Measurements from ENCODE around the gene SPINK4. TPM values are rescaled to one million over a fixed set of nuclear protein-coding genes. Genes with fewer than 3 reads are reported as not detected.
A peak's percentile ranks its signal among the peaks of the same experiment; 100 is the strongest.

Gene SPINK4
- polyA plus RNA-seq, 1 donor (not counting 4 experiments of a cell fraction or from before 2014, with no cell fraction given) = not detected

DNA sequence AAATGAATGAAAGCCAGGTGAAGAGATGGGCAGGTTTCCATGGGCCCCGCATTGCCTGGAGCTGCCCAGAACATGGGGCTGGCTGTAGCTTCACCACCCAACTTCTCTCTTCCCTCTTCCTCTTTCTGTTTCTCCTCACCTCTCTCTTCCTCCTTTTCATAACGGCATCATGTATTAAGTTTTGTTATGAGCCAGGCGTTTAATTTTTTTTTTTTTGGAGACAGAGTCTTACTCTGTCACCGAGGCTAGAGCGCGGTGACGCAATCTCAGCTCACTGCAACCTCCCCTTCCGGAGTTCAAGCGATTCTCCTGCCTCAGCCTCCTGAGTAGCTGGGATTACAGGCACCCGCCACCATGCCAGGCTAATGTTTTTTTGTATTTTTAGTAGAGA lies 13.0 kb upstream of the SPINK4 start:
- Histone ChIP-seq H3K9me1 (ENCODE audit: control insufficient read depth, extremely low read depth, insufficient read depth, low read length) (no peaks in the 10 kb centered on the region), H3K4me2 (ENCODE audit: control insufficient read depth, extremely low read depth, insufficient read depth, low read depth, low read length) (no peak overlapping the region), H3K9ac (ENCODE audit: control insufficient read depth, extremely low read depth, insufficient read depth, low read length) (no peak overlapping the region), H3K36me3 (ENCODE audit: control insufficient read depth in 2 of 2, extremely low read depth in 1 of 2, insufficient read depth in 2 of 2, low read length in 2 of 2) (no peaks in the 10 kb centered on the region), H4K20me1 (ENCODE audit: control insufficient read depth, extremely low read depth, insufficient read depth, low read length) (no peaks in the 10 kb centered on the region), H3K27me3 (ENCODE audit: control insufficient read depth, extremely low read depth, insufficient read depth, low read length) (no peaks in the 10 kb centered on the region), H3K4me1 (ENCODE audit: control insufficient read depth, extremely low read depth, insufficient read depth, low read length) (peaks cover 57% of the 10 kb centered on the region), H2AFZ (ENCODE audit: control insufficient read depth, low read length) (no peak overlapping the region), H3K79me2 (ENCODE audit: control insufficient read depth, insufficient read depth, low read length) (no peaks in the 10 kb centered on the region), H3K9me3 (ENCODE audit: control insufficient read depth, low read depth, low read length) (no peaks in the 10 kb centered on the region), H3K4me3 (ENCODE audit: control insufficient read depth in 2 of 3, extremely low read depth in 1 of 3, insufficient read depth in 2 of 3, low read depth in 1 of 3, low read length in 3 of 3) (no peak overlapping the region), H3K27ac (ENCODE audit: control insufficient read depth, insufficient read depth, low read length) (no peak overlapping the region)
- DNase-seq (ENCODE audit: low read depth, low spot score) = no peak
- FAIRE-seq = no peak
- TF ChIP-seq, protein P1, sequence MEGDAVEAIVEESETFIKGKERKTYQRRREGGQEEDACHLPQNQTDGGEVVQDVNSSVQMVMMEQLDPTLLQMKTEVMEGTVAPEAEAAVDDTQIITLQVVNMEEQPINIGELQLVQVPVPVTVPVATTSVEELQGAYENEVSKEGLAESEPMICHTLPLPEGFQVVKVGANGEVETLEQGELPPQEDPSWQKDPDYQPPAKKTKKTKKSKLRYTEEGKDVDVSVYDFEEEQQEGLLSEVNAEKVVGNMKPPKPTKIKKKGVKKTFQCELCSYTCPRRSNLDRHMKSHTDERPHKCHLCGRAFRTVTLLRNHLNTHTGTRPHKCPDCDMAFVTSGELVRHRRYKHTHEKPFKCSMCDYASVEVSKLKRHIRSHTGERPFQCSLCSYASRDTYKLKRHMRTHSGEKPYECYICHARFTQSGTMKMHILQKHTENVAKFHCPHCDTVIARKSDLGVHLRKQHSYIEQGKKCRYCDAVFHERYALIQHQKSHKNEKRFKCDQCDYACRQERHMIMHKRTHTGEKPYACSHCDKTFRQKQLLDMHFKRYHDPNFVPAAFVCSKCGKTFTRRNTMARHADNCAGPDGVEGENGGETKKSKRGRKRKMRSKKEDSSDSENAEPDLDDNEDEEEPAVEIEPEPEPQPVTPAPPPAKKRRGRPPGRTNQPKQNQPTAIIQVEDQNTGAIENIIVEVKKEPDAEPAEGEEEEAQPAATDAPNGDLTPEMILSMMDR (optimal IDR thresholded peaks at IDR 0.05 in 1 of 3, IDR thresholded peaks at IDR 0.05 in 1 of 3, conservative IDR thresholded peaks at IDR 0.05 in 1 of 3; ENCODE audit: extremely low read depth in 1 of 3, insufficient read depth in 2 of 3, low read length in 3 of 3) = no peak
- no peak for TF ChIP-seq EZH2 (IDR thresholded peaks at IDR 0.05; ENCODE audit: low read length)
- dilution Hi-C loops (cut with MboI; ENCODE audit: extremely low pct_ligation_motif_present, low sequenced_read_pairs) = no loop called here

DNA sequence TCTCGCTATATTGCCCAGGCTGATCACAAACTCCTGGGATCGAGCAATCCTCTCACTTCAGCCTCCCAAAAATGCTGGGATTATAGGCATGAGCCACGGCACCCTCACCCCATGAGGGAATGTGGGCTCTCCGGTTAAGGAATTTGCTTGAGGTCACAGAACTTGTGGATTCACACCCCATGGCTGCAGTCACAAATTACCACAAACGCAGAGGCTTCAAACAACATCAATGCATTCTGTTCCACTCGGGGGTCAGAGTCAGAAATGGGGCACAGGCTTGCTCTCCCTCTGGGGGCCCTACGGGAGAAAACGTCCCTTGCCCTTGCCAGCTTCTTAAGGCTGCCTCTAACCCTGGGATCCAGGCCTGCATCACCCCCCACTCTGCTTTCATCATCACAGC lies 12.2 kb upstream of the SPINK4 start:
- Histone ChIP-seq H3K27ac (ENCODE audit: control insufficient read depth, insufficient read depth, low read length) (peak overlapping the region; percentile 23), H3K27me3 (ENCODE audit: control insufficient read depth, extremely low read depth, insufficient read depth, low read length) (no peaks in the 10 kb centered on the region), H3K4me2 (ENCODE audit: control insufficient read depth, extremely low read depth, insufficient read depth, low read depth, low read length) (no peak overlapping the region), H3K9ac (ENCODE audit: control insufficient read depth, extremely low read depth, insufficient read depth, low read length) (peak overlapping the region; percentile 5), H2AFZ (ENCODE audit: control insufficient read depth, low read length) (no peak overlapping the region), H3K4me3 (ENCODE audit: control insufficient read depth in 2 of 3, extremely low read depth in 1 of 3, insufficient read depth in 2 of 3, low read depth in 1 of 3, low read length in 3 of 3) (no peak overlapping the region), H4K20me1 (ENCODE audit: control insufficient read depth, extremely low read depth, insufficient read depth, low read length) (no peaks in the 10 kb centered on the region), H3K9me1 (ENCODE audit: control insufficient read depth, extremely low read depth, insufficient read depth, low read length) (no peaks in the 10 kb centered on the region), H3K36me3 (ENCODE audit: control insufficient read depth in 2 of 2, extremely low read depth in 1 of 2, insufficient read depth in 2 of 2, low read length in 2 of 2) (no peaks in the 10 kb centered on the region), H3K4me1 (ENCODE audit: control insufficient read depth, extremely low read depth, insufficient read depth, low read length) (peaks cover 57% of the 10 kb centered on the region), H3K9me3 (ENCODE audit: control insufficient read depth, low read depth, low read length) (no peaks in the 10 kb centered on the region), H3K79me2 (ENCODE audit: control insufficient read depth, insufficient read depth, low read length) (no peaks in the 10 kb centered on the region)
- dilution Hi-C loops (cut with MboI; ENCODE audit: extremely low pct_ligation_motif_present, low sequenced_read_pairs) = no loop called here
- FAIRE-seq = no peak
- no peak for DNase-seq (ENCODE audit: low read depth, low spot score)
- TF ChIP-seq EZH2 (IDR thresholded peaks at IDR 0.05; ENCODE audit: low read length) = no peak
- TF ChIP-seq, protein P1 (optimal IDR thresholded peaks at IDR 0.05 in 1 of 3, IDR thresholded peaks at IDR 0.05 in 1 of 3, conservative IDR thresholded peaks at IDR 0.05 in 1 of 3; ENCODE audit: extremely low read depth in 1 of 3, insufficient read depth in 2 of 3, low read length in 3 of 3) = no peak
